Activated gamma-delta T cell treated with Interleukin-2 at 50 U/mL for 16 hours (primary cell): ENCODE data around the gene PPARD.
"Not testable (repeated sequence)": the region's sequence is repeated elsewhere in the genome, so short reads cannot be mapped to it uniquely, and the experiment has no call there.

Experiments
- DNase-seq: peaks from one replicate; pipeline ENCODE4 v3.0.0-alpha.2; 2020

PPARD gene

GRCh38 chr6:35412102-35412501 is 69.7 kb downstream of the PPARD start:
- DNase-seq = no peak

GRCh38 chr6:35413911-35414310 is 71.6 kb downstream of the PPARD start:
- DNase-seq = no peak

- DNase-seq = no peak
These were observed 72.9 kb downstream of the PPARD start for GRCh38 chr6:35415065-35415891.

- no peak for DNase-seq
These were observed 75.8 kb downstream of the PPARD start for GRCh38 chr6:35417979-35418661.

GRCh38 chr6:35419417-35419816 is 77.1 kb downstream of the PPARD start:
- peak; percentile 5 for DNase-seq

- no peak for DNase-seq
These were observed 77.6 kb downstream of the PPARD start for GRCh38 chr6:35419961-35420360.

- DNase-seq = no peak
These were observed 82.9 kb downstream of the PPARD start for GRCh38 chr6:35425284-35425683.

- DNase-seq = no peak
These were observed 83.7 kb downstream of the PPARD start for GRCh38 chr6:35426074-35426473.

GRCh38 chr6:35427435-35427834 is 85.1 kb downstream of the PPARD start:
- DNase-seq = no peak

GRCh38 chr6:35427851-35428321 is 85.5 kb downstream of the PPARD start:
- no peak for DNase-seq

- DNase-seq = no peak
These were observed 86.2 kb downstream of the PPARD start for GRCh38 chr6:35428421-35429149.

GRCh38 chr6:35429463-35429862 is 87.1 kb downstream of the PPARD start:
- no peak for DNase-seq

- DNase-seq = no peak
These were observed 89.9 kb downstream of the PPARD start for GRCh38 chr6:35432291-35432690.

GRCh38 chr6:35432702-35433101 is 90.3 kb downstream of the PPARD start:
- not testable (repeated sequence) for DNase-seq

- DNase-seq = no peak
These were observed 92.9 kb downstream of the PPARD start for GRCh38 chr6:35435074-35435837.

- no peak for DNase-seq
These were observed 93.9 kb downstream of the PPARD start for GRCh38 chr6:35436071-35436857.

- not testable (repeated sequence) for DNase-seq
These were observed 96.2 kb downstream of the PPARD start for GRCh38 chr6:35438378-35439065.

- no peak for DNase-seq
These were observed 97.0 kb downstream of the PPARD start for GRCh38 chr6:35439308-35439707.

GRCh38 chr6:35441205-35441604 is 98.8 kb downstream of the PPARD start:
- no peak for DNase-seq

- DNase-seq = no peak
These were observed 99.3 kb downstream of the PPARD start for GRCh38 chr6:35441642-35442041.

- no peak for DNase-seq
These were observed 100.3 kb downstream of the PPARD start for GRCh38 chr6:35442693-35443092.
